ENCODE measurements around the gene TAS2R3.

The TAS2R3 gene

GRCh38 chr7:141731476-141732149, 32.3 kb upstream of the TAS2R3 start:
- DNase-seq (ENCODE audit: insufficient read length, low spot score) (no peak), FAIRE-seq (no peak)
- TF ChIP-seq CTCF (IDR thresholded peaks at IDR 0.05; ENCODE audit: insufficient read depth, missing control alignments) = no peak

GRCh38 chr7:141737118-141737835, 26.6 kb upstream of the TAS2R3 start:
- no peak for DNase-seq (ENCODE audit: insufficient read length, low spot score)
- TF ChIP-seq CTCF (IDR thresholded peaks at IDR 0.05; ENCODE audit: insufficient read depth, missing control alignments) = no peak
- FAIRE-seq = no peak

DNA sequence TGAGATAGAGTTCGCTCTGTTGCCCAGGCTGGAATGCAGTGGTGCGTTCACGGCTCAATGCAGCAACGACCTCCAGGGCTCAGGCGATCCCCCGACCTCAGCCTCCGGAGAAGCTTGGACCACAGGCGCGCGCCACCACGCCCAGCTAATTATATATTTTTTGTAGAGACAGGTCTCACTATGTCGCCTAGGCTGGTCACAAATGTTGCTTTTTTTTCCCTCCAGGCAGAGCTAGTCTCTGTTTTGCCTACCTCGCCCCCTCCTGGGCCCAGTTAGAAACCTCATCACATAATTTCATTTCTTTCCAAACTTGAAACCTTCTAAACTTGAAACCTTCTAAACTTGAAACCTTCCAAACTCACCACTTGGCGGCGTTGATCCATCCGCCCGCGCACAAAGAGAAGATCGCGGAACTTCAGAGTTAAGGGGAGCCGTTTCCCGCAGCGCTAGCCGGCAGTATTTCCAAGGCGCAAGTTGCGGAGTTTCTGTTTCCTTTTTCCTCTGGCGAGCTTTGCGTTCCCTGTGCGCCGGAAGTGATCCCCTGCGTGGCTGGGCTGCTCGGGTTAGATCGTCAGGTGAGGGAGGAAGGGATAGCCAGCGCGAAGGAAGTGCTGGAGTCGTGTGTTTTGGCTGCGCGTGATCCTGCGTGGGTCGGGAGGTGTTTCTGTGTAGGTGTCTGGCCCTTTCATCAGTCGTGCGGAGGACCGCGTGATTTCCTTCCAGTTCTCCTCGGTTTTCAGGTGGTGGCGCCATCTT, 25.9 kb upstream of the TAS2R3 start, which contains the start of gene SSBP1:
Gene SSBP1 (plus strand): TSS at position 523 of the 756 bp plus-strand sequence. CDS start 809 bp downstream, outside the sequence.
- TF ChIP-seq CTCF (IDR thresholded peaks at IDR 0.05; ENCODE audit: insufficient read depth, missing control alignments) = peak; percentile 90
- DNase-seq (ENCODE audit: insufficient read length, low spot score) = peak; percentile 53
- FAIRE-seq = no peak

- DNase-seq (ENCODE audit: insufficient read length, low spot score) = no peak
- no peak for FAIRE-seq
- peak; percentile 32 for TF ChIP-seq CTCF (IDR thresholded peaks at IDR 0.05; ENCODE audit: insufficient read depth, missing control alignments)
Measured at GRCh38 chr7:141738592-141739013, 25.3 kb upstream of the TAS2R3 start.

- DNase-seq (ENCODE audit: insufficient read length, low spot score) (no peak), FAIRE-seq (no peak)
- no peak for TF ChIP-seq CTCF (IDR thresholded peaks at IDR 0.05; ENCODE audit: insufficient read depth, missing control alignments)
Measured at GRCh38 chr7:141739250-141739649, 24.6 kb upstream of the TAS2R3 start.

DNA sequence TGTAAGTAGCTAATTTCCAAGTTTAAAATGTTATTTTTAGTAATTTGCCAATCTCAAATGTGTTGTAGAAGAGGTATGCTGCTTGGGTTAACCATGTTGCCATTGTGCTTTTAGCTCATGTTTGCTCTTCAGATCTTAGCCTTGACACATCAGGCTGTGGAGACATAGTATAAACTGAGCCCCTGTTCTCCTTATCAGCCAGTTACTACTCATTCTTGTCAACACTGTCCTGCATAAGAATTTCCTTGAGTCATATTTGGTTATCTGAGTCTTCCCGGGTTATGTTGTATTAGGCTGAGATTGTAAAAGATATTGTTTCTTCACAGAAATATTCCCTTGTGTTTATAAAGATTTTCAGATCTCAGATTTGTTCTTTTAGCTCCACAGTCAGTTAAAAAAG, 21.7 kb upstream of the TAS2R3 start:
- no peak for FAIRE-seq
- TF ChIP-seq CTCF (IDR thresholded peaks at IDR 0.05; ENCODE audit: insufficient read depth, missing control alignments) = no peak
- DNase-seq (ENCODE audit: insufficient read length, low spot score) = no peak

Measured in D721Med (cell line).